HG02678 (cell line): ENCODE data around the gene ZSWIM4.
"Not testable (repeated sequence)": the region's sequence is repeated elsewhere in the genome, so short reads cannot be mapped to it uniquely, and the experiment has no call there.

ENCODE experiments used
- ATAC-seq: cut with Tn5 transposase; IDR thresholded peaks from one replicate; pipeline ENCODE4 v1.9.1; 2021; ENCODE audit warnings: mild to moderate bottlenecking, moderate library complexity; ENCODE audit not compliant: unreplicated experiment

ZSWIM4 gene

DNA sequence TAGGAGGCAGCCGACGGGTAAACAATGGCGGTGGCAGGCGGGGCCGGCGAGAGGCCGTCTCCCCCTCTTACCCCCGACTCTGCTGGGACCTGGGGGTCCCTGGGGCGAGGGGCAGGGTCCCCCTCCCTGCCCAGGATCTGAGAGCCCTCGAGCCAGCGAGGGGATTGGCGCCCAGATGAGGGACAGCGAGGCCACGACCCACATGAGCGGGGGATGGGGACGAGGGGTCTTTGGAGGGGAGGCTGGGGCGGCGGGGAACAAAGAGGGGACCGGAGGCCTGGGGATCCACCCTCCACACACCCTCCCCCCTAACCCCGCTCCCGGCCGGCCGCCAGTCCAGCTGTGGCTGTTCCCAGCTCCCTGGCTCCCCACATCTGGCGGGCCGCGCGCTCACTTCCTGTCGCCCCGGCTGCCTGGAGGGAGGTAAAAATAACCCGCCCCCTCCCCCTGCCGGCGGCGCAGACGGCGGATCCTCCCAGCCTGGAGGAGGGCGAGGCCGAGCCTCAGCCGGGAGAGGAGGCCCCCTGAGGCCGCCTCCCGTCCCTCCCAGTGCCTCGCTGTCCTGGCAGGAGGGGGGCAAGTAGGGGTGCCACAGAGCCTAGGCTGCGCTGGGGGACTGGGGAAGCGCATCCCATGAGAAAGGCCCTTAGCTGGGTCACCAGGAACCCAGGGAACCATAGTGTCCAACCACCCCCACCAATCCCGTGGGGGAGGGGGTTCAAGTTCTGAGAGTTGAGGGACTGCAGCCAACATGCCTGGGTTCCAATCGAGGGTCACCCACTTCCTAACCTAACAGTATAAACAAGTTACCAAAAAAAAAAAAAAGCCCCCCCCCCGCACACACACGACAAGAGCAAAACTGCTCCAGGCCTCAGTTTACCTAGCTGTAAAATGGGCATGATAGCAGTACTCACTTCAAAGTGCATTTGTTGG is 52.4 kb downstream of the ZSWIM4 start:
- ATAC-seq = peak; percentile 28

DNA sequence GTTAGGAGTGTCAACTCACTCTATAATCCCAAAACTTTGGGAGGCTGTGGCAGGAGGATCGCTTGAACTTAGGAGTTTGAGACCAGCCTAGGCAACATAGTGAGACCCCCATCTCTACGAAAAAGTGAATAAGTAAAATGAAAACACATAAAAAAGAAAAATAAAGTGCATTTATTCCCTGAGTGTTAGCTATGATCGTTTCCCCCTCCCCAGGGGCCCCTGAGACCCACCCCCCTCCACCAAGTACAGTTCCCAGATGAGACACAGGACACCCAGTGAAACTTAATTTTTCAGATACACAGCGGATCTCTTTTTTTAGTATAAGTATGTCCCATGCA is 53.1 kb downstream of the ZSWIM4 start:
- ATAC-seq = no peak

GRCh38 chr19:13848798-13849676 is 53.8 kb downstream of the ZSWIM4 start:
- ATAC-seq = no peak

- no peak for ATAC-seq
Observed at GRCh38 chr19:13849991-13850909, 55.0 kb downstream of the ZSWIM4 start.

GRCh38 chr19:13850910-13851733 is 55.9 kb downstream of the ZSWIM4 start:
- ATAC-seq = no peak

GRCh38 chr19:13851734-13852114 is 56.5 kb downstream of the ZSWIM4 start:
- ATAC-seq = not testable (repeated sequence)

DNA sequence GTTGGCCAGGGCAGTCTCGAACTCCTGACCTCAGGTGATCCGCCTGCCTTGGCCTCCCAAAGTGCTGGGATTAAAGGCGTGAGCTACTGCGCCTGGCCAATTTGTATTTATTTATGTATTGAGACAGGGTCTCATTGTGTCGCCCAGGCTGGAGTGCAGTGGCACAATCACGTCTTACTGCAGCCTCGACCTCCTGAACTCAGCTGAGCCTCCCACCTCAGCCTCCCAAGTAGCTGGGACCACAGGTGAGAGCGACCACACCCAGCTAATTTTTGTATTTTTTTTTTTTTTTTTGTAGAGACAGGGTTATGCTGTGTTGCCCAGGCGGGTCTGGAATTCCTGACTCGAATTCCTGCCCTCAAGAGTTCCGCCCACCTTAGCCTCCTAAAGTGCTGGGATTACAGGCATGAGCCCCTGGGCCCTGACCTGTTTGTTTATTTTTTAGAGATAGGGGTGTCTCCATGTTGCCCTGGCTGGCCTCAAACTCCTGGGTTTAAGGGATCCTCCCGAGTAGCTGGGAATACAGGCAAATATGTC is 57.0 kb downstream of the ZSWIM4 start:
- not testable (repeated sequence) for ATAC-seq

- ATAC-seq = no peak
Observed at GRCh38 chr19:13856497-13856896, 61.3 kb downstream of the ZSWIM4 start.

GRCh38 chr19:13859361-13859880 is 64.2 kb downstream of the ZSWIM4 start:
- ATAC-seq = no peak

GRCh38 chr19:13860679-13861391 is 65.6 kb downstream of the ZSWIM4 start:
- no peak for ATAC-seq

DNA sequence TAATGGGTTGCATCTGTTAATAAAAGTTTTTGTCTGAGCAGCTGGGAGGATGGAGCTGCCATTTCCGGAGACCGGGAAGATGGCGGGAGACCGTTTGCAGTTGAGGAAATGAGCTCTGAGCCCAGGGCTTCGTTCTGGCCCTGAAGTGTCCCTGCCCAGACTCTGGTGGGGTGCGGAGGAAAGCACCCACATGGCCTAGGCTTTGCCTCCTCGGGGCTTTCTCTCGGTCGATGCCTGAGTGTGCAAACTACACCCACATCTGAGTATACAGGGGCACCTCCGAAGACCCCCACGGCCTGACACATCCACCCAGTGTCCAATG is 66.1 kb downstream of the ZSWIM4 start:
- peak; percentile 19 for ATAC-seq

- peak; percentile 69 for ATAC-seq
Observed at GRCh38 chr19:13861714-13862531, 66.7 kb downstream of the ZSWIM4 start.

DNA sequence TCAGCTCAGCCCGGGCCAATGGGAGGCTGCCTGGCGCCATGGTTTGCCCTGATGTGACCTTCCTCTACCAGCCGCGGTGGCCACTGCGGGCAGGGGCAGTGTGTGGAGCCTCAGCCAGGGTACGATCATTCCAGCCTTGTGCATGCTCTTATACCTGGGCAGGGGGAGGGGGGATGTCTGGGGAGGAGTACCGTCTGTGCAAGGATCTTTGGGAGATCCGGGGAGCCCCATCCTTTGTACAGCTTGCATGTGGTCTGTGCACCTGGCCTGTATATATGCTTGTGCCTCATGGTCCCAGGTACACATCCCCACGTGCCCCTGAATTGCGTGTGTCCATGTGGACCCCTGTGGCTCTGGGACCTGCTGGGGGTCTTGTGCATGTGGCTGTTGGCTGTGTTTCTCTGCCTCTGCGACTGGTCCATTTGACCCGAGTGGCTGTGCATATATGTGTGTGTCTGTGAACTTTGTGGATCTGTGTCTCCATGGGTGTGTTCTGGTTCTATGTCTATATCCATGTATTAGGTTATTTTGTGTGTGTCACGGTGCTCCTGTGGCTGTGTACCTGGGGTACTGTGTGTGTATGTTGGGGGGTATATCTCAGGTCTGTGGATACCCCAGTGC is 68.9 kb downstream of the ZSWIM4 start:
- no peak for ATAC-seq

GRCh38 chr19:13864667-13865570 is 69.7 kb downstream of the ZSWIM4 start:
- no peak for ATAC-seq

GRCh38 chr19:13865571-13866462 is 70.6 kb downstream of the ZSWIM4 start:
- no peak for ATAC-seq
